ENCODE data around the gene CACNB1. TPM values are rescaled to one million over a fixed set of nuclear protein-coding genes. Genes with fewer than 3 reads are reported as not detected.

CACNB1 gene
- polyA plus RNA-seq, 1 experiment = 3.2 TPM

DNA sequence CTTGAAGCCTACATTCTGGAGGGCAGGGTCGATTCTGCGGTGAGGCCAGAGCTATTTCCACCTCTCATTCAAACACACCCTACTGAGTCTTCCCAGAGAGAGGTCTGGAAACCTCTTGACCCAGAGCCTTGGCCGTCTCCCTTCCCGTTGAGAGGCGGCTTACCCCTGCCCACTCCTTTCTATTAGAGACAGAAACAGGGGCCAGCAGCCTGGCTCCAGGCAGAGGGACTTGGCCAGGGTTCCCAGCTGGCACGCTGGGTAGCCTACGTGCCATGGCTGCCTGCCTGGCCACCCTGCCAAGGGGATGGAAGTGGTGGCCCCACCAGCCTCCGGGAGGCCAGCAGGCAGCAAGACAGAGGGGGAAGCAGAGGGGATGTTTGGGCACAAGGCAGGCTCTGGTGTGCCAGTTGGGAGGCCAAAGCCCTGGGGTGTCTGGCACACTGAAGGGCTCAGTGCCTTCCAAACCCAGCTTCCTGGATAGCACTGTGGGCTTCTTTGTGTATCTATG is 22.2 kb upstream of the CACNB1 start:
- DNase-seq (ENCODE audit: low read depth, low spot score) = no peak
- H3K27me3 ChIP-seq (ENCODE audit: control insufficient read depth, insufficient read depth, low read length) = peaks cover 56% of the 10 kb centered on the region
- H3K27ac ChIP-seq (ENCODE audit: low read depth, low read length) = no peak overlapping the region
- ChIA-PET CTCF (interaction anchor here (1.3 kb wide), 1 partner anchor 13 kb away, joined by 3 read pairs; no protein-coding TSS in a partner anchor), POLR2A (no interaction called here)
- no peak overlapping the region for H3K4me3 ChIP-seq (ENCODE audit: low read depth, low read length)
- TF ChIP-seq, protein P1, sequence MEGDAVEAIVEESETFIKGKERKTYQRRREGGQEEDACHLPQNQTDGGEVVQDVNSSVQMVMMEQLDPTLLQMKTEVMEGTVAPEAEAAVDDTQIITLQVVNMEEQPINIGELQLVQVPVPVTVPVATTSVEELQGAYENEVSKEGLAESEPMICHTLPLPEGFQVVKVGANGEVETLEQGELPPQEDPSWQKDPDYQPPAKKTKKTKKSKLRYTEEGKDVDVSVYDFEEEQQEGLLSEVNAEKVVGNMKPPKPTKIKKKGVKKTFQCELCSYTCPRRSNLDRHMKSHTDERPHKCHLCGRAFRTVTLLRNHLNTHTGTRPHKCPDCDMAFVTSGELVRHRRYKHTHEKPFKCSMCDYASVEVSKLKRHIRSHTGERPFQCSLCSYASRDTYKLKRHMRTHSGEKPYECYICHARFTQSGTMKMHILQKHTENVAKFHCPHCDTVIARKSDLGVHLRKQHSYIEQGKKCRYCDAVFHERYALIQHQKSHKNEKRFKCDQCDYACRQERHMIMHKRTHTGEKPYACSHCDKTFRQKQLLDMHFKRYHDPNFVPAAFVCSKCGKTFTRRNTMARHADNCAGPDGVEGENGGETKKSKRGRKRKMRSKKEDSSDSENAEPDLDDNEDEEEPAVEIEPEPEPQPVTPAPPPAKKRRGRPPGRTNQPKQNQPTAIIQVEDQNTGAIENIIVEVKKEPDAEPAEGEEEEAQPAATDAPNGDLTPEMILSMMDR (IDR thresholded peaks at IDR 0.05; ENCODE audit: low read depth, low read length) = no peak
- no peaks in the 10 kb centered on the region; the same call in 1 of the 2 replicates for H3K9me3 ChIP-seq (ENCODE audit: control insufficient read depth, insufficient read depth, low read length)

DNA sequence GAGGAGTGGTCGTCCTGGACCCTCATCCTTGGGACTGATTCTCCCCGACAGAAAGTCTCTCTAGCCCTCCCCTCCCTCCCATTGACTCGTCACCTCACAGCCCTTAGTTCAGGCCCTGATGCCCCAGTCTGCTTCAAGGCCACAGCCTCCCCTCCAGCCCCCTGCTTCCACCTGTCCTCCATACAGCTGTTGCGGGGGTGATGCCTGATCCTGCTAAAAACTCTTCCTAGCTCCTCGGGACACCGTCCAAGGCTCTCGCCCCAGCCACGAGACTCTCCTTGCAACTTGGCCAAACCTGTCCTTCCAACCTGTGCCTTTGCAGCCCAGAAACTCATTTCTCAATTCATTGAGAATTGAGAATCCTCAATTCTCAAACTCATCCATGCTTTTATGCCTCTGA is 21.4 kb upstream of the CACNB1 start:
- CTCF ChIA-PET = interaction anchor here (0.8 to 1.3 kb wide), 2 partner anchors 14 to 54 kb away, joined by 3 read pairs; no protein-coding TSS in a partner anchor
- H3K4me3 ChIP-seq (ENCODE audit: low read depth, low read length) = no peak overlapping the region
- no peak for DNase-seq (ENCODE audit: low read depth, low spot score)
- no peak overlapping the region for H3K27ac ChIP-seq (ENCODE audit: low read depth, low read length)
- peaks cover 51% of the 10 kb centered on the region for H3K27me3 ChIP-seq (ENCODE audit: control insufficient read depth, insufficient read depth, low read length)
- H3K9me3 ChIP-seq (ENCODE audit: control insufficient read depth, insufficient read depth, low read length) = no peaks in the 10 kb centered on the region; the same call in 1 of the 2 replicates
- TF ChIP-seq, protein P1 (IDR thresholded peaks at IDR 0.05; ENCODE audit: low read depth, low read length) = no peak
- POLR2A ChIA-PET = no interaction called here

DNA sequence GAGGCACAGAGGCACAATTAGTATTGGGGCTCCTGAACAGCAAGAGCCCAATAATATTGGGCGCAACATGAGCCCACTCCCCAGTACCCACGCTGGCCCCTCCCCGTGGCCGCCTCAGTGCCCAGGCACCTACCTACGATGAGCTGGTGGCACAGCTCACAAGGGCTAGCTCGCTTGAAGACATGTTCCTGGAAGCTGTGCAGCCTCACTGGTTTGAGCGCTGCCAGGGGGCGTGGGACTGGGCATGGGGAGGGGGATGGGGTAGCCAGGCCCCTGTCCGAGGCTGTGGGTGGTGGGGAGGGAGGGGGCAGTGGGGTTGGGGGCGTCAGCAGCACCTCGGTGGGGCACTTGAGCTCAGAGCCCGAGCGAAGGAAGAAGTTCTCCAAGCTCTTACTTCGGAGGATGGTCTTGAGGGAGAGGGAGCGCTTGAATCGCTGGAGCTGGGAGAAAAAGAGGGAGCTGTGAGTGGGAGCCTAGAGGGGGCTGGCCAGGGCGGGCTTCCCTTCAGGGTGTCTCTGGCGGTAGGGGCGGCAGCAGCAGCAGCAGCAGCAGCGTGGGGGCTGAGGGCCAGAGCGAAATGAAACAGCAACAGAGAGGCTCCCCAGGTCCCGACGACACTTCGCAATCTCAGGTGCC is 20.4 kb upstream of the CACNB1 start:
- ChIA-PET POLR2A (interaction anchor here (0.9 kb wide), 1 partner anchor 18 kb away, joined by 6 read pairs; the partner anchor contains the start of gene RPL19), CTCF (interaction anchor here (0.6 to 0.8 kb wide), 2 partner anchors 43 to 53 kb away, joined by 3 read pairs; no protein-coding TSS in a partner anchor)
- H3K27me3 ChIP-seq (ENCODE audit: control insufficient read depth, insufficient read depth, low read length) = peaks cover 45% of the 10 kb centered on the region
- TF ChIP-seq, protein P1 (IDR thresholded peaks at IDR 0.05; ENCODE audit: low read depth, low read length) = no peak
- H3K9me3 ChIP-seq (ENCODE audit: control insufficient read depth, insufficient read depth, low read length) = no peaks in the 10 kb centered on the region; the same call in 1 of the 2 replicates
- no peak overlapping the region for H3K27ac ChIP-seq (ENCODE audit: low read depth, low read length)
- H3K4me3 ChIP-seq (ENCODE audit: low read depth, low read length) = no peak overlapping the region
- no peak for DNase-seq (ENCODE audit: low read depth, low spot score)

DNA sequence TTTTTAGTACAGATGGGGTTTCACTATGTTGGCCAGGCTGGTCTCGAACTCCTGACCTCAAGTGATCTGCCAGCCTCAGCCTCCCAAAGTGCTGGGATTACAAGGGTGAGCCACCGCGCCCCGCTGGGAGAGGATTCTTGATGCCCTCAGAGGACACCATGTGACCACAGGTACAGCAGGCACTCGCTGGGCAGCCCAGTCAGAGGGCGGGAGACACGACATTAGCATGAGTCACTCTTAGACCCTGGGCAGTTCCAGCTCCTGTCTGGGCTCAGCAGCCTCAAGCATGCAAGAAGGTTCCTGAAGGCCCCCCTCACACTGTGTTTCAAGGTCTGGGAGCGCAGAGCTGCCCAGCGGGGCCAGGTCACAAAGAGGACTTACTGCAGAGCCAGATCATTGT is 16.4 kb upstream of the CACNB1 start:
- TF ChIP-seq, protein P1 (IDR thresholded peaks at IDR 0.05; ENCODE audit: low read depth, low read length) = no peak
- Histone ChIP-seq H3K4me3 (ENCODE audit: low read depth, low read length) (no peak overlapping the region), H3K27ac (ENCODE audit: low read depth, low read length) (no peak overlapping the region), H3K9me3 (ENCODE audit: control insufficient read depth, insufficient read depth, low read length) (no peaks in the 10 kb centered on the region; the same call in 1 of the 2 replicates), H3K27me3 (ENCODE audit: control insufficient read depth, insufficient read depth, low read length) (peaks cover 28% of the 10 kb centered on the region)
- DNase-seq (ENCODE audit: low read depth, low spot score) = no peak
- ChIA-PET CTCF (no interaction called here), POLR2A (no interaction called here)

DNA sequence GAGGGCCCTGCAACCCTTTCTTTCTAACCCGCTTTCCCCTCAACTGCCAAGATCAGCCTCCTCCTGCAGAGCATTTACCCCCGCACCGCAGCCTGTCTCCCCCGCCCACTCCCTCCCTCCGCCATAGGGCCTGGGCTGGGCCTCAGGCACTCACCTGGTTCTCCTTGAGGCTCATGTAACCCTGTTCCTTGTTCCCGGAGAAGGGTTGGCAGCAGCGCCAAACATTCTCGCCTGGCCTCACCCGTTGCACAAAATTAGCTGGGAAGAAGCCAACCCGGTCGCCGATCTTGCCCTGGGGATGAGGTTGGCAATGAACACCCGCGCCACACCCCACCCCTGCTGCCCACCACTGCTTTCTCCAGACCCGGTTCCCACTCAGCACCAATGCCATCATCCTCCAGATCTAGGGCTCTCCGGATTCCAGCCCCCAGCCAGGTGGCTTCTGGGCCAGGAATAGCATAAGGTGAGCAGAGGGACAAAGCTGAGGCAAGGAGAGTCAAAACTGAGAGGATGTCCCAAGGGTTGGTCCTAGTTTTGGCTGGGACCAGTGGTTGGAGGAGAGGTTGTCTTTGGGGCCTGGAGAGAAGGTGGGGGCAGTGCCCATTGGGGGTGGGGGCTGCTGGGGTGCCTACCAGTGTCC is 15.5 kb upstream of the CACNB1 start:
- ChIA-PET POLR2A (interaction anchor here (0.6 kb wide), 1 partner anchor 13 kb away, joined by 7 read pairs; the partner anchor contains the start of gene RPL19), CTCF (no interaction called here)
- Histone ChIP-seq H3K27me3 (ENCODE audit: control insufficient read depth, insufficient read depth, low read length) (peaks cover 21% of the 10 kb centered on the region), H3K4me3 (ENCODE audit: low read depth, low read length) (no peak overlapping the region), H3K27ac (ENCODE audit: low read depth, low read length) (no peak overlapping the region), H3K9me3 (ENCODE audit: control insufficient read depth, insufficient read depth, low read length) (no peaks in the 10 kb centered on the region; the same call in 1 of the 2 replicates)
- DNase-seq (ENCODE audit: low read depth, low spot score) = no peak
- TF ChIP-seq, protein P1 (IDR thresholded peaks at IDR 0.05; ENCODE audit: low read depth, low read length) = no peak
